Natural killer cell (primary cell): ENCODE measurements around the gene BRD9. TPM values are rescaled to one million over a fixed set of nuclear protein-coding genes. Genes with fewer than 3 reads are reported as not detected.

ENCODE experiments used
- ATAC-seq, 3 donors: fragments of 150-1000 bp in 2 of 3; fragments of 200-7000 bp in 1 of 3; cut with Tn5 transposase; 1 replicate in 1 of 3; 2 replicates in 2 of 3; pipeline ENCODE4 v1.10.0; 2021; ENCODE audit warnings: mild to moderate bottlenecking in 2 of 3, moderate library complexity in 2 of 3
- DNase-seq, 2 donors: peaks; one replicate each; pipeline versions ENCODE4 v3.0.0 to v3.0.0-alpha.2; 2013 to 2021; ENCODE audit warnings: mixed read lengths in 1 of 2
- H3K27ac ChIP-seq: one replicate; pipeline ENCODE4 v1.5.1; 2013; ENCODE audit warnings: mild to moderate bottlenecking, low read length
- H3K27me3 ChIP-seq: one replicate; pipeline ENCODE4 v1.6.1; 2013; ENCODE audit warnings: low read length; ENCODE audit not compliant: control insufficient read depth, insufficient read depth
- H3K36me3 ChIP-seq: one replicate; pipeline ENCODE4 v1.6.1; 2013; ENCODE audit warnings: low read length; ENCODE audit not compliant: control insufficient read depth, insufficient read depth
- H3K4me1 ChIP-seq: one replicate; pipeline ENCODE4 v1.6.1; 2013; ENCODE audit warnings: low read length; ENCODE audit not compliant: control insufficient read depth, insufficient read depth
- H3K4me3 ChIP-seq: one replicate; pipeline ENCODE4 v1.5.1; 2013; ENCODE audit warnings: low read length
- H3K9me3 ChIP-seq: one replicate; pipeline ENCODE4 v1.6.1; 2013; ENCODE audit warnings: low read length; ENCODE audit not compliant: control insufficient read depth, insufficient read depth
- H3K27ac Mint-ChIP-seq, 2 donors: one replicate each; pipeline ENCODE4 v1.8.0; 2022; ENCODE audit warnings: mild to moderate bottlenecking in 2 of 2, mixed read lengths in 2 of 2, moderate library complexity in 1 of 2
- H3K27me3 Mint-ChIP-seq, 2 donors: one replicate each; pipeline ENCODE4 v1.8.0; 2022; ENCODE audit warnings: low read depth in 2 of 2, mixed read lengths in 2 of 2
- H3K36me3 Mint-ChIP-seq: one replicate; pipeline ENCODE4 v1.8.0; 2022; ENCODE audit warnings: mixed read lengths
- H3K4me1 Mint-ChIP-seq, 2 donors: one replicate each; pipeline ENCODE4 v1.8.0; 2022; ENCODE audit warnings: mixed read lengths in 2 of 2
- H3K4me3 Mint-ChIP-seq: one replicate; pipeline ENCODE4 v1.8.0; 2022; ENCODE audit warnings: mild to moderate bottlenecking, moderate library complexity, mixed read lengths
- H3K9me3 Mint-ChIP-seq, 2 donors: one replicate each; pipeline ENCODE4 v1.8.0; 2022; ENCODE audit warnings: mixed read lengths in 2 of 2
- CTCF ChIP-seq: fragments of 200-600 bp; IDR thresholded peaks from one replicate; pipeline ENCODE4 v1.8.0; 2022; ENCODE audit warnings: antibody characterized with exemption
- WGBS: methylation state at CpG from one replicate; pipeline ENCODE4 v1.1.7; 2013; ENCODE audit warnings: missing lambda C conversion rate; ENCODE audit not compliant: insufficient coverage; 5-methylcytosine and 5-hydroxymethylcytosine counted together
- intact Hi-C: fragments of 100-400 bp; cut with micrococcal nuclease; formaldehyde crosslinking; loops from one replicate; pipeline ENCODE4 v1.14.2; 2022
- total RNA-seq, 4 donors: library from RNA; stranded (reverse); fragments of 120-200 nt in 1 of 4; gene quantifications; one replicate each; pipeline versions ENCODE4 v1.2.3 to v1.2.4, GENCODE V29; 2013 to 2022

BRD9 gene
- total RNA-seq, 3 donors from 2014 or later (not counting 1 experiment from before 2014, with no cell fraction given): 59.7 to 80.0 (median 76.0) TPM

GRCh38 chr5:893137-893506 is 521 bp upstream of the BRD9 start:
- DNase-seq (no peak), ATAC-seq (no peak)
- H3K27ac ChIP-seq: no peak overlapping the region
- no peaks in the 10 kb centered on the region for H3K9me3 ChIP-seq
- H3K4me1 ChIP-seq: peaks cover 23% of the 10 kb centered on the region
- Mint-ChIP-seq H3K4me3 (peak overlapping the region; percentile 50), H3K9me3 (no peaks in the 10 kb centered on the region), H3K27ac (no peak overlapping the region), H3K4me1 (peaks cover 8 to 11% of the 10 kb centered on the region in 2 donors), H3K27me3 (no peaks in the 10 kb centered on the region), H3K36me3 (peaks cover 11% of the 10 kb centered on the region)
- peak overlapping the region; percentile 38 for H3K4me3 ChIP-seq
- no peaks in the 10 kb centered on the region for H3K27me3 ChIP-seq
- WGBS: 3% methylated on average over 31 of the region's 31 CpGs
- no peak for TF ChIP-seq CTCF
- H3K36me3 ChIP-seq: peaks cover 17% of the 10 kb centered on the region
- intact Hi-C loops: no loop called here

GRCh38 chr5:891837-892393 is 686 bp downstream of the BRD9 start:
- H3K36me3 Mint-ChIP-seq: peaks cover 20% of the 10 kb centered on the region
- Histone ChIP-seq H3K27me3 (no peaks in the 10 kb centered on the region), H3K4me1 (peaks cover 23% of the 10 kb centered on the region), H3K27ac (peak overlapping the region; percentile 51), H3K9me3 (no peaks in the 10 kb centered on the region), H3K36me3 (peaks cover 29% of the 10 kb centered on the region), H3K4me3 (peak overlapping the region; percentile 72)
- peaks cover 8 to 16% of the 10 kb centered on the region in 2 donors for H3K4me1 Mint-ChIP-seq
- no peaks in the 10 kb centered on the region for H3K27me3 Mint-ChIP-seq
- TF ChIP-seq CTCF: no peak
- peak overlapping the region; percentile 83 for H3K4me3 Mint-ChIP-seq
- peak overlapping the region; percentile 63 to 76 for H3K27ac Mint-ChIP-seq
- 26% methylated on average over 22 of the region's 25 CpGs for WGBS
- ATAC-seq (peak in 1 of 3 donors; percentile 1), DNase-seq (peak in 1 of 2 donors; percentile 39)
- intact Hi-C loops: no loop called here
- no peaks in the 10 kb centered on the region for H3K9me3 Mint-ChIP-seq

- Mint-ChIP-seq H3K9me3 (no peaks in the 10 kb centered on the region), H3K27ac (peak overlapping the region; percentile 63 to 76), H3K36me3 (peaks cover 20% of the 10 kb centered on the region), H3K4me1 (peaks cover 8 to 16% of the 10 kb centered on the region in 2 donors), H3K4me3 (peak overlapping the region; percentile 83), H3K27me3 (no peaks in the 10 kb centered on the region)
- Histone ChIP-seq H3K27ac (no peak overlapping the region), H3K4me1 (peaks cover 23% of the 10 kb centered on the region), H3K36me3 (peaks cover 35% of the 10 kb centered on the region), H3K4me3 (peak overlapping the region; percentile 72), H3K9me3 (no peaks in the 10 kb centered on the region), H3K27me3 (no peaks in the 10 kb centered on the region)
- DNase-seq: no peak
- WGBS: 90% methylated on average over 34 of the region's 34 CpGs
- no peak for ATAC-seq
- intact Hi-C loops: no loop called here
- TF ChIP-seq CTCF: no peak
Observed at GRCh38 chr5:891117-891836, 1.3 kb downstream of the BRD9 start.
